Neural progenitor cell (in vitro differentiated cells): ENCODE measurements around the gene TSPEAR. TPM values are rescaled to one million over a fixed set of nuclear protein-coding genes. Genes with fewer than 3 reads are reported as not detected.

Experiments used
- DNase-seq: peaks from one replicate; pipeline ENCODE4 v3.0.0-alpha.2; 2016; ENCODE audit warnings: low spot score
- H2AFZ ChIP-seq: fragments of 200-600 bp; sonication (generic); replicated peaks from 2 replicates; pipeline ENCODE4 v1.6.1; 2016; ENCODE audit warnings: antibody characterized with exemption
- H3F3A ChIP-seq: fragments of 200-600 bp; sonication (generic); 2 replicates; pipeline ENCODE4 v1.6.1; 2016; ENCODE audit warnings: antibody characterized with exemption, low read depth
- H3K27ac ChIP-seq: fragments of 200-600 bp; sonication (generic); 2 replicates; pipeline ENCODE4 v1.5.1; 2016; ENCODE audit warnings: mild to moderate bottlenecking
- H3K27me3 ChIP-seq: fragments of 200-600 bp; sonication (generic); 2 replicates; pipeline ENCODE4 v1.6.1; 2016; ENCODE audit warnings: mild to moderate bottlenecking, moderate library complexity
- H3K36me3 ChIP-seq: fragments of 200-600 bp; sonication (generic); 2 replicates; pipeline ENCODE4 v1.5.1; 2016
- H3K4me1 ChIP-seq: fragments of 200-600 bp; sonication (generic); 2 replicates; pipeline ENCODE4 v1.6.1; 2016; ENCODE audit warnings: mixed run types
- H3K4me2 ChIP-seq: fragments of 200-600 bp; sonication (generic); 2 replicates; pipeline ENCODE4 v1.6.1; 2016
- H3K4me3 ChIP-seq: fragments of 200-600 bp; sonication (generic); 2 replicates; pipeline ENCODE4 v1.5.1; 2016
- H3K79me2 ChIP-seq: fragments of 200-600 bp; sonication (generic); 2 replicates; pipeline ENCODE4 v1.6.1; 2016; ENCODE audit warnings: low read depth
- H3K9ac ChIP-seq: fragments of 200-600 bp; sonication (generic); 2 replicates; pipeline ENCODE4 v1.6.1; 2016
- H3K9me3 ChIP-seq: fragments of 200-600 bp; sonication (generic); 2 replicates; pipeline ENCODE4 v1.5.1; 2016; ENCODE audit warnings: low read depth
- H4K20me1 ChIP-seq: fragments of 200-600 bp; sonication (generic); 2 replicates; pipeline ENCODE4 v1.6.1; 2016; ENCODE audit warnings: low read depth
- H3K27ac Mint-ChIP-seq: 3 replicates; pipeline ENCODE4 v1.8.0; 2021; ENCODE audit warnings: mixed read lengths
- H3K27me3 Mint-ChIP-seq: 2 replicates; pipeline ENCODE4 v1.8.0; 2022; ENCODE audit warnings: low read depth, mild to moderate bottlenecking, inconsistent platforms, moderate library complexity, mixed read lengths; ENCODE audit not compliant: insufficient read depth
- H3K36me3 Mint-ChIP-seq: 3 replicates; pipeline ENCODE4 v1.8.0; 2021; ENCODE audit warnings: mixed read lengths
- H3K4me1 Mint-ChIP-seq: 3 replicates; pipeline ENCODE4 v1.8.0; 2021; ENCODE audit warnings: mixed read lengths
- H3K4me3 Mint-ChIP-seq: 3 replicates; pipeline ENCODE4 v1.8.0; 2021; ENCODE audit warnings: mild to moderate bottlenecking, moderate library complexity, mixed read lengths
- H3K9me3 Mint-ChIP-seq: 3 replicates; pipeline ENCODE4 v1.8.0; 2020; ENCODE audit warnings: mixed read lengths
- EZH2 ChIP-seq: fragments of 200-600 bp; sonication (generic); IDR thresholded peaks from 2 replicates; pipeline ENCODE4 v1.6.1; 2017; ENCODE audit warnings: antibody characterized with exemption, mild to moderate bottlenecking, moderate library complexity
- EZH2phosphoT487 ChIP-seq: fragments of 200-600 bp; sonication (generic); IDR thresholded peaks from 2 replicates; pipeline ENCODE4 v1.6.1; 2017; ENCODE audit warnings: antibody characterized with exemption
- total RNA-seq: library from RNA; depleted of rRNA; stranded (reverse); fragments of >200 nt; gene quantifications from 2 replicates; pipeline ENCODE4 v1.2.3, GENCODE V29; 2015; ENCODE audit warnings: low replicate concordance
- TF ChIP-seq, protein P1 (sequence below): fragments of 200-600 bp; sonication (generic); IDR thresholded peaks from 2 replicates; pipeline ENCODE4 v1.5.1; 2017; ENCODE audit warnings: antibody characterized with exemption, mild to moderate bottlenecking

The TSPEAR gene
- total RNA-seq, 1 donor from 2014 or later, result not detected

DNA sequence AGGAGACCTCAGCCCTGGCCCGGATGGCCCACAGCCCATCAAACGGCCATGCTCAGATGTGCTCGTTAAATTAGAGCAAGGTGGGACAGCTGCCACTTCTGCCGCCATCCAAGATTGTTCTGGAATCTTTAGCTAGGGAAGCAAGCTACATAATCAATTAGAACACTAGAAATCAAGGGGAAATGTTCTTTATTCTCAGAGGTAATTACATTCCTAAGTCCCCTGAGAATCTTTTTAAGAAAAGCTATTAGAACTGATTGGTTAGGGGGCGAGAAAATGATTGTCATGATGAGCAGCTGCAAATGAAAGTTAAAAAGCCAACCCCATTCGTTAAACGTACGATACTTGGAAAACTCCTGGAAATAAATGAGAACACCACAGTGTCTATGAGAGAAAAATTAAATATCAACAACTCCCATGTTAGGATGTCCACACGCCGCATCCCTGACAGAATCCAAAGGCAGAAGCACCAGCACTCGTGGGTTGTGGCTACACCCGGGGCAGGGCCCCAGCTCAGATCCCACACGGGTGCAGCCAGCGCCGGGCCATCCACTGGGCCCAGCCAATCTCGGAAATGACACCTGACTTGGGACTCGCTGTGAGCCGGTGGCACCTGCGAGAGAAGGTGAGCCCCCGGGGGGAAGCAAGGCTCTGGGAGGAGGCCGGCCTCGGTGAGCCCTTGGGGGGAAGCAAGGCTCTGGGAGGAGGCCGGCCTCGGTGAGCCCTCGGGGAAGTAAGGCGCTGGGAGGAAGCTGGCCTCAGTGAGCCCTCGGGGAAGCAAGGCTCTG lies 209.0 kb downstream of the TSPEAR start:
- Histone ChIP-seq H2AFZ (no peak overlapping the region), H3K9ac (no peak overlapping the region), H3K27ac (no peak overlapping the region), H3K9me3 (no peaks in the 10 kb centered on the region), H3K4me3 (no peak overlapping the region), H3K27me3 (no peaks in the 10 kb centered on the region), H4K20me1 (no peaks in the 10 kb centered on the region), H3K79me2 (no peaks in the 10 kb centered on the region), H3K36me3 (no peaks in the 10 kb centered on the region), H3K4me2 (no peak overlapping the region), H3F3A (peaks cover under 1% of the 10 kb centered on the region), H3K4me1 (peaks cover 20% of the 10 kb centered on the region)
- Mint-ChIP-seq H3K27ac (peak overlapping the region; percentile 54), H3K4me3 (no peak overlapping the region), H3K27me3 (no peaks in the 10 kb centered on the region), H3K9me3 (no peaks in the 10 kb centered on the region), H3K4me1 (peaks cover 21% of the 10 kb centered on the region), H3K36me3 (no peaks in the 10 kb centered on the region)
- no peak for DNase-seq
- TF ChIP-seq, protein P1, sequence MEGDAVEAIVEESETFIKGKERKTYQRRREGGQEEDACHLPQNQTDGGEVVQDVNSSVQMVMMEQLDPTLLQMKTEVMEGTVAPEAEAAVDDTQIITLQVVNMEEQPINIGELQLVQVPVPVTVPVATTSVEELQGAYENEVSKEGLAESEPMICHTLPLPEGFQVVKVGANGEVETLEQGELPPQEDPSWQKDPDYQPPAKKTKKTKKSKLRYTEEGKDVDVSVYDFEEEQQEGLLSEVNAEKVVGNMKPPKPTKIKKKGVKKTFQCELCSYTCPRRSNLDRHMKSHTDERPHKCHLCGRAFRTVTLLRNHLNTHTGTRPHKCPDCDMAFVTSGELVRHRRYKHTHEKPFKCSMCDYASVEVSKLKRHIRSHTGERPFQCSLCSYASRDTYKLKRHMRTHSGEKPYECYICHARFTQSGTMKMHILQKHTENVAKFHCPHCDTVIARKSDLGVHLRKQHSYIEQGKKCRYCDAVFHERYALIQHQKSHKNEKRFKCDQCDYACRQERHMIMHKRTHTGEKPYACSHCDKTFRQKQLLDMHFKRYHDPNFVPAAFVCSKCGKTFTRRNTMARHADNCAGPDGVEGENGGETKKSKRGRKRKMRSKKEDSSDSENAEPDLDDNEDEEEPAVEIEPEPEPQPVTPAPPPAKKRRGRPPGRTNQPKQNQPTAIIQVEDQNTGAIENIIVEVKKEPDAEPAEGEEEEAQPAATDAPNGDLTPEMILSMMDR, result no peak
- no peak for TF ChIP-seq EZH2phosphoT487
- no peak for TF ChIP-seq EZH2

- Mint-ChIP-seq H3K27ac (no peak overlapping the region), H3K4me1 (peaks cover 31% of the 10 kb centered on the region), H3K27me3 (peaks cover 3% of the 10 kb centered on the region), H3K36me3 (no peaks in the 10 kb centered on the region), H3K4me3 (no peak overlapping the region), H3K9me3 (peaks cover 3% of the 10 kb centered on the region)
- Histone ChIP-seq H3K9ac (no peak overlapping the region), H3K4me1 (peaks cover 26% of the 10 kb centered on the region), H3K4me2 (no peak overlapping the region), H3K27me3 (no peaks in the 10 kb centered on the region), H2AFZ (no peak overlapping the region), H4K20me1 (no peaks in the 10 kb centered on the region), H3F3A (peaks cover 11% of the 10 kb centered on the region), H3K9me3 (no peaks in the 10 kb centered on the region), H3K4me3 (no peak overlapping the region), H3K27ac (no peak overlapping the region), H3K79me2 (no peaks in the 10 kb centered on the region), H3K36me3 (no peaks in the 10 kb centered on the region)
- no peak for TF ChIP-seq EZH2
- TF ChIP-seq, protein P1, result no peak
- no peak for TF ChIP-seq EZH2phosphoT487
- no peak for DNase-seq
Measured at GRCh38 chr21:44500111-44500510, 211.3 kb downstream of the TSPEAR start.

GRCh38 chr21:44499631-44500030 lies 211.7 kb downstream of the TSPEAR start:
- no peaks in the 10 kb centered on the region for H3K9me3 ChIP-seq
- H2AFZ ChIP-seq, result no peak overlapping the region
- Mint-ChIP-seq H3K27me3 (peaks cover 3% of the 10 kb centered on the region), H3K4me3 (no peak overlapping the region), H3K9me3 (peaks cover 3% of the 10 kb centered on the region), H3K36me3 (no peaks in the 10 kb centered on the region), H3K4me1 (peaks cover 31% of the 10 kb centered on the region), H3K27ac (no peak overlapping the region)
- DNase-seq, result no peak
- H3K4me1 ChIP-seq, result peaks cover 26% of the 10 kb centered on the region
- no peak overlapping the region for H3K4me3 ChIP-seq
- H3K9ac ChIP-seq, result no peak overlapping the region
- no peaks in the 10 kb centered on the region for H3K79me2 ChIP-seq
- no peaks in the 10 kb centered on the region for H4K20me1 ChIP-seq
- no peak overlapping the region for H3K27ac ChIP-seq
- TF ChIP-seq EZH2 (no peak), EZH2phosphoT487 (no peak)
- TF ChIP-seq, protein P1, result no peak
- H3F3A ChIP-seq, result peaks cover 11% of the 10 kb centered on the region
- H3K4me2 ChIP-seq, result no peak overlapping the region
- H3K27me3 ChIP-seq, result no peaks in the 10 kb centered on the region
- H3K36me3 ChIP-seq, result no peaks in the 10 kb centered on the region
